ENCODE data around the gene SLC39A11.

Gene SLC39A11

GRCh38 chr17:72954579-72954978 is 137.9 kb downstream of the SLC39A11 start:
- in situ Hi-C loops (cut with HindIII; ENCODE audit: low pct_ligation_motif_present, low sequenced_read_pairs), result loop anchor here (25.0 kb wide), 1 partner anchor 217 kb away; no protein-coding TSS in a partner anchor
- TF ChIP-seq CTCF (IDR thresholded peaks at IDR 0.05; ENCODE audit: low read depth, low read length, missing control alignments), result no peak
- Histone ChIP-seq H3K27ac (no peak overlapping the region), H3K36me3 (replicated peaks) (no peaks in the 10 kb centered on the region), H3K27me3 (replicated peaks) (no peaks in the 10 kb centered on the region), H3K4me3 (ENCODE audit: low read depth, low read length) (no peak overlapping the region)
- no peak for DNase-seq

GRCh38 chr17:72953621-72954020 is 138.9 kb downstream of the SLC39A11 start:
- no peak for DNase-seq
- Histone ChIP-seq H3K27me3 (replicated peaks) (no peaks in the 10 kb centered on the region), H3K4me3 (ENCODE audit: low read depth, low read length) (no peak overlapping the region), H3K27ac (no peak overlapping the region), H3K36me3 (replicated peaks) (no peaks in the 10 kb centered on the region)
- in situ Hi-C loops (cut with HindIII; ENCODE audit: low pct_ligation_motif_present, low sequenced_read_pairs), result loop anchor here (25.0 kb wide), 1 partner anchor 216 kb away; no protein-coding TSS in a partner anchor
- no peak for TF ChIP-seq CTCF (IDR thresholded peaks at IDR 0.05; ENCODE audit: low read depth, low read length, missing control alignments)

- H3K27me3 ChIP-seq (replicated peaks), result no peaks in the 10 kb centered on the region
- in situ Hi-C loops (cut with HindIII; ENCODE audit: low pct_ligation_motif_present, low sequenced_read_pairs), result loop anchor here (25.0 kb wide), 1 partner anchor 215 kb away; no protein-coding TSS in a partner anchor
- no peak overlapping the region for H3K4me3 ChIP-seq (ENCODE audit: low read depth, low read length)
- DNase-seq, result no peak
- no peak for TF ChIP-seq CTCF (IDR thresholded peaks at IDR 0.05; ENCODE audit: low read depth, low read length, missing control alignments)
- H3K36me3 ChIP-seq (replicated peaks), result no peaks in the 10 kb centered on the region
- no peak overlapping the region for H3K27ac ChIP-seq
Measured at GRCh38 chr17:72952641-72953315, 139.7 kb downstream of the SLC39A11 start.

- DNase-seq, result no peak
- in situ Hi-C loops (cut with HindIII; ENCODE audit: low pct_ligation_motif_present, low sequenced_read_pairs), result loop anchor here (25.0 kb wide), 1 partner anchor 215 kb away; no protein-coding TSS in a partner anchor
- no peaks in the 10 kb centered on the region for H3K36me3 ChIP-seq (replicated peaks)
Measured at GRCh38 chr17:72952220-72952619, 140.3 kb downstream of the SLC39A11 start.

GRCh38 chr17:72950242-72950931 is 142.1 kb downstream of the SLC39A11 start:
- no peak overlapping the region for H3K4me3 ChIP-seq (ENCODE audit: low read depth, low read length)
- in situ Hi-C loops (cut with HindIII; ENCODE audit: low pct_ligation_motif_present, low sequenced_read_pairs), result loop anchor here (25.0 kb wide), 1 partner anchor 213 kb away; no protein-coding TSS in a partner anchor

More at GRCh38 chr17:72952220-72952619, 140.3 kb downstream of the SLC39A11 start:
- Histone ChIP-seq H3K27ac (no peak overlapping the region), H3K27me3 (replicated peaks) (no peaks in the 10 kb centered on the region), H3K4me3 (ENCODE audit: low read depth, low read length) (no peak overlapping the region)
- TF ChIP-seq CTCF (IDR thresholded peaks at IDR 0.05; ENCODE audit: low read depth, low read length, missing control alignments), result no peak

More at GRCh38 chr17:72950242-72950931, 142.1 kb downstream of the SLC39A11 start:
- H3K27me3 ChIP-seq (replicated peaks), result no peaks in the 10 kb centered on the region
- no peak for TF ChIP-seq CTCF (IDR thresholded peaks at IDR 0.05; ENCODE audit: low read depth, low read length, missing control alignments)
- no peak for DNase-seq
- no peak overlapping the region for H3K27ac ChIP-seq
- H3K36me3 ChIP-seq (replicated peaks), result no peaks in the 10 kb centered on the region
